ENCODE measurements around the gene MYO9B. TPM values are rescaled to one million over a fixed set of nuclear protein-coding genes. Genes with fewer than 3 reads are reported as not detected.

The MYO9B gene
- total RNA-seq, 1 donor from 2014 or later, result 100 TPM

DNA sequence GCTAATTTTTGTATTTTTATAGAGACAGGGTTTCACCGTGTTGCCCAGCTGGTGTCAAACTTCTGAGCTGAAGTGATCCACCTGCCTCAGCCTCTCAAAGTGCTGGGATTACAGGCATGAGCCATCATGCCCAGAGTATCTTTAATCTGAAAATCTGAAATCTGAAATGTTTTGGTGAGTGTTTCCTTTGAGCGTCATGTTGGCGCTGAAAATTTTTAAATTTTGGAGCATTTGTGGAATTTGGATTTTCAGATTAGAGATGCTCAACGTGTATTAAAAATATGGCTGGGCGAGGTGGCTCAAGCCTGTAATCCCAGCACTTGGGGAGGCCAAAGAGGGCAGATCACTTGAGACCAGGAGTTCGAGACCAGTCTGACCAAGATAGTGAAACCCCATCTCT lies 43.8 kb upstream of the MYO9B start:
- no peak overlapping the region for H3K4me3 ChIP-seq
- intact Hi-C loops (cut with DNase I), result no loop called here
- no peaks in the 10 kb centered on the region for H3K9me3 ChIP-seq
- peaks cover 4% of the 10 kb centered on the region for H3K27me3 ChIP-seq
- no peaks in the 10 kb centered on the region for H3K4me1 ChIP-seq
- no peak for DNase-seq (ENCODE audit: extremely low spot score in 2 of 2)
- no peak overlapping the region for H3K27ac ChIP-seq
- no peak for TF ChIP-seq POLR2A (IDR thresholded peaks at IDR 0.05)
- TF ChIP-seq POLR2AphosphoS5 (IDR thresholded peaks at IDR 0.05; ENCODE audit: insufficient read depth in 1 of 2, low read depth in 1 of 2), result no peak
- TF ChIP-seq, protein P1, sequence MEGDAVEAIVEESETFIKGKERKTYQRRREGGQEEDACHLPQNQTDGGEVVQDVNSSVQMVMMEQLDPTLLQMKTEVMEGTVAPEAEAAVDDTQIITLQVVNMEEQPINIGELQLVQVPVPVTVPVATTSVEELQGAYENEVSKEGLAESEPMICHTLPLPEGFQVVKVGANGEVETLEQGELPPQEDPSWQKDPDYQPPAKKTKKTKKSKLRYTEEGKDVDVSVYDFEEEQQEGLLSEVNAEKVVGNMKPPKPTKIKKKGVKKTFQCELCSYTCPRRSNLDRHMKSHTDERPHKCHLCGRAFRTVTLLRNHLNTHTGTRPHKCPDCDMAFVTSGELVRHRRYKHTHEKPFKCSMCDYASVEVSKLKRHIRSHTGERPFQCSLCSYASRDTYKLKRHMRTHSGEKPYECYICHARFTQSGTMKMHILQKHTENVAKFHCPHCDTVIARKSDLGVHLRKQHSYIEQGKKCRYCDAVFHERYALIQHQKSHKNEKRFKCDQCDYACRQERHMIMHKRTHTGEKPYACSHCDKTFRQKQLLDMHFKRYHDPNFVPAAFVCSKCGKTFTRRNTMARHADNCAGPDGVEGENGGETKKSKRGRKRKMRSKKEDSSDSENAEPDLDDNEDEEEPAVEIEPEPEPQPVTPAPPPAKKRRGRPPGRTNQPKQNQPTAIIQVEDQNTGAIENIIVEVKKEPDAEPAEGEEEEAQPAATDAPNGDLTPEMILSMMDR (IDR thresholded peaks at IDR 0.05), result no peak
- H3K36me3 ChIP-seq, result no peaks in the 10 kb centered on the region

DNA sequence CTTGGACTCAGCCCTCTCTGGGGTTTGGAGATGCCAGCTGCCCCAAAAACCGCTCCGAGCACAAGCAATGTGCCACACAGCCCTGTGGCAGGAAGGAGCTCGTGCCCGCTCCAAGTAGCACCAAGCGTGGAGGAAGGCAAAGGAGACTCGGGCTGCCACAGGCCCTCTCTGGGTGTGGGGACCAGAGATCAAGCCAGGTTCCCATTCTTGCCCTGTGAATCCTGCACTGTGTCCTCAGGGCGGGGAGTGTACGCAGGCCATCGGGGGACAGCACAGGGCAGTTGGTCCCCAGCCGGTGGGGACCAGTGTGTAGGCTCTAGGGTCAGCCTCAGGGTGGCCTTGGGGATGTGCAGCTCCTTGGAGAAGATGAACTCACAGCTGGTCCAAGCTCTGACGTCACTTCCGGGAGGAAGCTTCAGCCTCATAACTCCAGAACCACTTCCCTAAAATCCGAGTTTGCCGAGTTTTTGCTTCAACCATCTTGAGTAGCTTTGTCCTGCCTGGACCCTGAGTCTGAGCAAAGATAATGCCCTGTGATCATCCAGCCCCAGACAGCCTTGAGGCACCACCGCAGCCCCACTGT lies 39.6 kb upstream of the MYO9B start:
- Histone ChIP-seq H3K9me3 (no peaks in the 10 kb centered on the region), H3K27ac (no peak overlapping the region), H3K4me3 (no peak overlapping the region), H3K36me3 (no peaks in the 10 kb centered on the region), H3K4me1 (no peaks in the 10 kb centered on the region), H3K27me3 (no peaks in the 10 kb centered on the region)
- no peak for DNase-seq (ENCODE audit: extremely low spot score in 2 of 2)
- intact Hi-C loops (cut with DNase I), result no loop called here
- no peak for TF ChIP-seq POLR2A (IDR thresholded peaks at IDR 0.05)
- no peak for TF ChIP-seq POLR2AphosphoS5 (IDR thresholded peaks at IDR 0.05; ENCODE audit: insufficient read depth in 1 of 2, low read depth in 1 of 2)
- TF ChIP-seq, protein P1 (IDR thresholded peaks at IDR 0.05), result no peak

DNA sequence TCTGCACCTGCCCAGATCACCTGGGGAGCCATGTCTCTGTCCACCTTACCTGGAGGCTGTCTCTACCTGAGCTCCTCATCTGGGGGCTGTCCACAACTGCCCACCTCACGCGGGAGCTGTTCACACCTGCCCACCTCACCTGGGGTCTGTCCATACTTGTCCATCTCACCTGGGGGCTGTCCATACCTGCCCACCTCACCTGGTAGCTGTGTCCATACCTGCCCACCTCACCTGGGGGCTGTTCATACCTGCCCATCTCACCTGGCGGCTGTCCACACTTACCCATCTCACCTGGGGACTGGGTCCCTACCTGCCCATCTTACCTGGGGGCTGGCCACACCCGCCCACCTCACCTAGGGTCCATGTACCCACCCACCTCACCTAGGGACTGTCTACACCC lies 38.9 kb upstream of the MYO9B start:
- Histone ChIP-seq H3K27me3 (no peaks in the 10 kb centered on the region), H3K27ac (no peak overlapping the region), H3K4me1 (no peaks in the 10 kb centered on the region), H3K9me3 (no peaks in the 10 kb centered on the region), H3K4me3 (no peak overlapping the region), H3K36me3 (no peaks in the 10 kb centered on the region)
- TF ChIP-seq, protein P1 (IDR thresholded peaks at IDR 0.05), result no peak
- no peak for TF ChIP-seq POLR2AphosphoS5 (IDR thresholded peaks at IDR 0.05; ENCODE audit: insufficient read depth in 1 of 2, low read depth in 1 of 2)
- no peak for TF ChIP-seq POLR2A (IDR thresholded peaks at IDR 0.05)
- DNase-seq (ENCODE audit: extremely low spot score in 2 of 2), result no peak
- intact Hi-C loops (cut with DNase I), result no loop called here

DNA sequence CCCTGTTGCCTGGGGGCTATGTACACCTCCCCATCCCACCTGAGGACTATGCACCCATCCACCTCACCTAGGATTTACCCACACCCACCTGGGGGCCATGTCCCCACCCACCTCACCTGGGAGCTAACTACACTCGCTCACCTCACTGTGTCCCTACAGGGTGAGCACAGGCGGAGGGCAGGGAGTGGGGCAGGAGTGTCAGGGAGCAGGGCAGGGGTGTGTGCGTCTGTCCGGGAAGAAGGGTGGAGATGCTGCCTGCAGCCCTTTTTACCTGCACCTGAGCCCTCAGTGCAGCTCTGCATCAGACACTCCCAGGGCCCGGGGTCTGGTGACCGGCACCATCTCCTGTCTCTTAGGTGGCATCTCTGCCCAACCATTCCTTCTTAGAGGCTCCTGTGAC lies 38.4 kb upstream of the MYO9B start:
- no peaks in the 10 kb centered on the region for H3K9me3 ChIP-seq
- TF ChIP-seq, protein P1 (IDR thresholded peaks at IDR 0.05), result no peak
- TF ChIP-seq POLR2AphosphoS5 (IDR thresholded peaks at IDR 0.05; ENCODE audit: insufficient read depth in 1 of 2, low read depth in 1 of 2), result no peak
- no peak for TF ChIP-seq POLR2A (IDR thresholded peaks at IDR 0.05)
- no peaks in the 10 kb centered on the region for H3K27me3 ChIP-seq

DNA sequence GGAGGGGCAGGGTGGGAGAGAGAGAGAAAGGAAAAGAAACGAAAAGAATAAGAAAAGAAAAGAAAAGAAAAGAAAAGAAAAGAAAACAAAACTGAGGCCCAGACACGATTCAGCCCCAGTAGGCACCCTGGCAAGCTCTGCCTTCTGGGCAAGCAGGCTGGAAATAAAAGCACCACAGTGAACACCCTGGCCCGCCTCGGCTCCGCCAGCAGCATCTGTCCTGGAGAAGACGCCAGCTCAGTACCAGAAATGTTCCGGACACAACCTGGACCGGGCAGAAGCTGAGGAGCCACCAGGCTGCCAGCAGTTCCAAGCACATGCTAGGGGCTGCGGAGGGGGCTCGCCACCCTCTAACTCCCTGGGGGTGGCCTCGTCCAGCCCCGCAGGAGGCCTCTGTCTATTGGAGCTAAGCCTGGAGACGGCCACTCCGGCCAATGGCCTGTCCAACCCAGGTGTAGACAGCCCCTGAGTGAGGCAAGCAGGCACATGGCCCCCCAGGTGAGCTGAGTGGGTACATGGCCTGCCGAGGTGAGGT lies 37.5 kb upstream of the MYO9B start:
- Histone ChIP-seq H3K4me1 (no peaks in the 10 kb centered on the region), H3K9me3 (no peaks in the 10 kb centered on the region), H3K27me3 (no peaks in the 10 kb centered on the region), H3K4me3 (no peak overlapping the region), H3K36me3 (no peaks in the 10 kb centered on the region), H3K27ac (no peak overlapping the region)
- TF ChIP-seq POLR2AphosphoS5 (IDR thresholded peaks at IDR 0.05; ENCODE audit: insufficient read depth in 1 of 2, low read depth in 1 of 2) (no peak), POLR2A (IDR thresholded peaks at IDR 0.05) (no peak)
- TF ChIP-seq, protein P1 (IDR thresholded peaks at IDR 0.05), result no peak
- no peak for DNase-seq (ENCODE audit: extremely low spot score in 2 of 2)
- intact Hi-C loops (cut with DNase I), result no loop called here

More for the DNA sequence above, 38.4 kb upstream of the MYO9B start:
- Histone ChIP-seq H3K4me3 (no peak overlapping the region), H3K27ac (no peak overlapping the region), H3K36me3 (no peaks in the 10 kb centered on the region), H3K4me1 (no peaks in the 10 kb centered on the region)
- DNase-seq (ENCODE audit: extremely low spot score in 2 of 2), result no peak
- intact Hi-C loops (cut with DNase I), result no loop called here

All from vagina (tissue), 2 donors.